Measurements from ENCODE around the gene IKZF3. TPM values are rescaled to one million over a fixed set of nuclear protein-coding genes. Genes with fewer than 3 reads are reported as not detected.

The IKZF3 gene
- total RNA-seq, 4 donors from 2014 or later: 0.30 to 1.9 (median 1.0) TPM

GRCh38 chr17:39739885-39740356, 124.2 kb downstream of the IKZF3 start:
- H3K36me3 ChIP-seq: no peaks in the 10 kb centered on the region
- peaks cover 0 to 83% of the 10 kb centered on the region in 2 donors for H3K27me3 ChIP-seq
- H3K27ac ChIP-seq: peak overlapping the region in 1 of 4 donors; percentile 31
- no peak for DNase-seq (ENCODE audit: low spot score in 2 of 2)
- H3K4me1 ChIP-seq: peaks cover 0 to 31% (median 15%) of the 10 kb centered on the region in 4 donors
- H3K9me3 ChIP-seq: no peaks in the 10 kb centered on the region
- WGBS, 2 donors: 16 to 37% methylated on average over 9 of the region's 9 CpGs
- H3K4me3 ChIP-seq: peak overlapping the region in 2 of 4 donors; percentile 24 to 31
- TF ChIP-seq EP300 (IDR thresholded peaks at IDR 0.05): no peak
- TF ChIP-seq CTCF (IDR thresholded peaks at IDR 0.05): no peak
- no peak for TF ChIP-seq POLR2A (IDR thresholded peaks at IDR 0.05)

- H3K4me3 ChIP-seq: peak overlapping the region in 2 of 4 donors; percentile 24 to 31
- TF ChIP-seq CTCF (IDR thresholded peaks at IDR 0.05) (no peak), EP300 (IDR thresholded peaks at IDR 0.05) (no peak), POLR2A (IDR thresholded peaks at IDR 0.05) (no peak)
- no peaks in the 10 kb centered on the region for H3K36me3 ChIP-seq
- WGBS, 2 donors: 10 to 12% methylated on average over 25 to 29 of the region's 32 CpGs
- H3K4me1 ChIP-seq: peaks cover 0 to 31% (median 15%) of the 10 kb centered on the region in 4 donors
- peak overlapping the region in 1 of 4 donors; percentile 62 for H3K27ac ChIP-seq
- H3K27me3 ChIP-seq: peaks cover 0 to 78% of the 10 kb centered on the region in 2 donors
- no peak for DNase-seq (ENCODE audit: low spot score in 2 of 2)
- no peaks in the 10 kb centered on the region for H3K9me3 ChIP-seq
These were observed 124.9 kb downstream of the IKZF3 start for GRCh38 chr17:39738983-39739884.

GRCh38 chr17:39738568-39738901, 125.6 kb downstream of the IKZF3 start:
- peak overlapping the region in 2 of 4 donors; percentile 24 to 31 for H3K4me3 ChIP-seq
- no peak for DNase-seq (ENCODE audit: low spot score in 2 of 2)
- H3K9me3 ChIP-seq: no peaks in the 10 kb centered on the region
- WGBS, 2 donors: 1% methylated on average over 10 to 13 of the region's 13 CpGs
- H3K36me3 ChIP-seq: no peaks in the 10 kb centered on the region
- H3K4me1 ChIP-seq: peaks cover 0 to 31% (median 15%) of the 10 kb centered on the region in 4 donors
- peak overlapping the region in 1 of 4 donors; percentile 62 for H3K27ac ChIP-seq
- peaks cover 0 to 71% of the 10 kb centered on the region in 2 donors for H3K27me3 ChIP-seq
- TF ChIP-seq POLR2A (IDR thresholded peaks at IDR 0.05) (no peak), CTCF (IDR thresholded peaks at IDR 0.05) (no peak), EP300 (IDR thresholded peaks at IDR 0.05) (no peak)

- Histone ChIP-seq H3K4me3 (peak within 1 kb of the TSS in 2 of 4 donors; percentile 24 to 31), H3K36me3 (no peaks in the 10 kb centered on the region), H3K27me3 (peaks cover 0 to 65% of the 10 kb centered on the region in 2 donors), H3K4me1 (peaks cover 0 to 31% (median 15%) of the 10 kb centered on the region in 4 donors), H3K9me3 (no peaks in the 10 kb centered on the region), H3K27ac (peak within 1 kb of the TSS in 1 of 4 donors; percentile 62)
- no peak for DNase-seq (ENCODE audit: low spot score in 2 of 2)
- no peak for TF ChIP-seq CTCF (IDR thresholded peaks at IDR 0.05)
- WGBS, 2 donors: 21% methylated on average over 30 to 31 of the region's 34 CpGs
These were observed 126.1 kb downstream of the IKZF3 start, which contains the start of gene GRB7 for GRCh38 chr17:39737760-39738567. Gene GRB7, plus strand, starts transcription at chr17:39737938. Its CDS starts 4,364 bp downstream, at chr17:39742302.
